Measurements from ENCODE around the gene SEMA3E. TPM values are rescaled to one million over a fixed set of nuclear protein-coding genes. Genes with fewer than 3 reads are reported as not detected.
"Not testable (repeated sequence)": the region's sequence is repeated elsewhere in the genome, so short reads cannot be mapped to it uniquely, and the experiment has no call there.

SEMA3E gene
- polyA plus RNA-seq, 1 of the 3 experiments (the other 2 are of a cell fraction) = under 0.01 TPM

- Histone ChIP-seq H3K4me3 (ENCODE audit: low read depth in 2 of 2, low read length in 1 of 2) (no peak overlapping the region), H3K36me3 (replicated peaks in 1 of 2; ENCODE audit: control insufficient read depth in 1 of 2, insufficient read depth in 2 of 2, low read length in 1 of 2) (no peaks in the 10 kb centered on the region), H3K4me1 (ENCODE audit: control insufficient read depth in 1 of 2, insufficient read depth in 2 of 2, low read depth in 1 of 2, low read length in 1 of 2) (no peaks in the 10 kb centered on the region), H3K79me2 (ENCODE audit: insufficient read depth) (no peaks in the 10 kb centered on the region), H3K9me3 (no peaks in the 10 kb centered on the region), H3K9me2 (no peaks in the 10 kb centered on the region), H3K27me3 (ENCODE audit: insufficient read depth) (no peaks in the 10 kb centered on the region), H3K27ac (ENCODE audit: low read depth in 2 of 2, low read length in 1 of 2) (no peak overlapping the region), H2AFZ (ENCODE audit: low read depth) (no peak overlapping the region), H3F3A (replicated peaks; ENCODE audit: insufficient read depth) (no peaks in the 10 kb centered on the region), H4K20me1 (ENCODE audit: insufficient read depth) (no peaks in the 10 kb centered on the region), H3K4me2 (no peak overlapping the region), H3K9ac (no peak overlapping the region)
- 91% methylated on average over 1 of the region's 1 CpG for WGBS (ENCODE audit: low lambda C conversion rate)
- no peak for DNase-seq
- TF ChIP-seq EZH2phosphoT487 (IDR thresholded peaks at IDR 0.05; ENCODE audit: borderline replicate concordance, low read depth) = no peak
- TF ChIP-seq FOXJ3 (CRISPR knock-in tag; IDR thresholded peaks at IDR 0.05) = no peak
- TF ChIP-seq RAD21 (IDR thresholded peaks at IDR 0.05; ENCODE audit: low read length) = no peak
- no peak for TF ChIP-seq GATA2 (CRISPR knock-in tag; IDR thresholded peaks at IDR 0.05)
- no peak for TF ChIP-seq JUND (IDR thresholded peaks at IDR 0.05)
- TF ChIP-seq RFX5 (IDR thresholded peaks at IDR 0.05; ENCODE audit: low read length) = no peak
- ChIA-PET CTCF (interaction anchor here (0.9 kb wide), 1 partner anchor 29 kb away, joined by 3 read pairs; no protein-coding TSS in a partner anchor), POLR2A (no interaction called here)
Observed at GRCh38 chr7:83562289-83562688, 86.7 kb downstream of the SEMA3E start.

GRCh38 chr7:83559887-83560286 is 89.1 kb downstream of the SEMA3E start:
- Histone ChIP-seq H3K4me1 (ENCODE audit: control insufficient read depth in 1 of 2, insufficient read depth in 2 of 2, low read depth in 1 of 2, low read length in 1 of 2) (no peaks in the 10 kb centered on the region), H2AFZ (ENCODE audit: low read depth) (no peak overlapping the region), H3K4me2 (no peak overlapping the region), H3K27me3 (ENCODE audit: insufficient read depth) (no peaks in the 10 kb centered on the region), H3K36me3 (replicated peaks in 1 of 2; ENCODE audit: control insufficient read depth in 1 of 2, insufficient read depth in 2 of 2, low read length in 1 of 2) (no peaks in the 10 kb centered on the region), H3K79me2 (ENCODE audit: insufficient read depth) (no peaks in the 10 kb centered on the region), H3K4me3 (ENCODE audit: low read depth in 2 of 2, low read length in 1 of 2) (no peak overlapping the region), H3K9me3 (no peaks in the 10 kb centered on the region), H3K9ac (no peak overlapping the region), H3F3A (replicated peaks; ENCODE audit: insufficient read depth) (no peaks in the 10 kb centered on the region), H4K20me1 (ENCODE audit: insufficient read depth) (no peaks in the 10 kb centered on the region), H3K27ac (ENCODE audit: low read depth in 2 of 2, low read length in 1 of 2) (no peak overlapping the region), H3K9me2 (no peaks in the 10 kb centered on the region)
- TF ChIP-seq PBX3 (IDR thresholded peaks at IDR 0.05) = no peak
- TF ChIP-seq CTCF (IDR thresholded peaks at IDR 0.05) = no peak
- TF ChIP-seq TCF12 (IDR thresholded peaks at IDR 0.05) = no peak
- no peak for TF ChIP-seq CHD2 (IDR thresholded peaks at IDR 0.05; ENCODE audit: low read length, partially characterized antibody)
- no peak for TF ChIP-seq JUND (IDR thresholded peaks at IDR 0.05)
- no peak for TF ChIP-seq YY1 (IDR thresholded peaks at IDR 0.05; ENCODE audit: low read depth)
- TF ChIP-seq GATA2 (CRISPR knock-in tag; IDR thresholded peaks at IDR 0.05) = no peak
- no peak for TF ChIP-seq ELF1 (IDR thresholded peaks at IDR 0.05)
- no peak for TF ChIP-seq NFIC (IDR thresholded peaks at IDR 0.05; ENCODE audit: borderline replicate concordance)
- POLR2A ChIA-PET = no interaction called here
- 63% methylated on average over 3 of the region's 3 CpGs for WGBS (ENCODE audit: low lambda C conversion rate)
- CTCF ChIA-PET = no interaction called here
- DNase-seq = no peak

- H3K4me3 ChIP-seq (ENCODE audit: low read depth in 2 of 2, low read length in 1 of 2); CTCF ChIA-PET; H3K9me3 ChIP-seq; H3K27me3 ChIP-seq (ENCODE audit: insufficient read depth); H3K36me3 ChIP-seq (replicated peaks in 1 of 2; ENCODE audit: control insufficient read depth in 1 of 2, insufficient read depth in 2 of 2, low read length in 1 of 2); H4K20me1 ChIP-seq (ENCODE audit: insufficient read depth); H2AFZ ChIP-seq (ENCODE audit: low read depth); H3K9ac ChIP-seq; POLR2A ChIA-PET; H3K4me2 ChIP-seq; H3K27ac ChIP-seq (ENCODE audit: low read depth in 2 of 2, low read length in 1 of 2); H3K9me2 ChIP-seq; DNase-seq; H3K79me2 ChIP-seq (ENCODE audit: insufficient read depth); H3K4me1 ChIP-seq (ENCODE audit: control insufficient read depth in 1 of 2, insufficient read depth in 2 of 2, low read depth in 1 of 2, low read length in 1 of 2): not testable (repeated sequence)
- WGBS (ENCODE audit: low lambda C conversion rate) = 65% methylated on average over 3 of the region's 3 CpGs
- peaks cover 13% of the 10 kb centered on the region for H3F3A ChIP-seq (replicated peaks; ENCODE audit: insufficient read depth)
Observed at GRCh38 chr7:83552556-83552955, 96.4 kb downstream of the SEMA3E start.

All from SK-N-SH (cell line).